Activated T-helper 1 cell treated with anti-CD3 and anti-CD28 coated beads, Interleukin-12 subunit alpha, Interleukin-12 subunit beta, Interleukin-2, Interleukin-4 antibody, amounts not matched to agents 30 ng/mL and 10 ng/mL and 1 ng/mL, durations not matched to agents 14 hours and 24 hours and 36 hours (primary cell): Measurements from ENCODE around the gene MUC20. TPM values are rescaled to one million over a fixed set of nuclear protein-coding genes. Genes with fewer than 3 reads are reported as not detected.
"Not testable (repeated sequence)": the region's sequence is repeated elsewhere in the genome, so short reads cannot be mapped to it uniquely, and the experiment has no call there.

Experiments used
- DNase-seq: peaks from one replicate; pipeline ENCODE4 v3.0.0; 2021; ENCODE audit warnings: low spot score
- H3K27ac Mint-ChIP-seq: one replicate; pipeline ENCODE4 v1.8.0; 2021; ENCODE audit warnings: mild to moderate bottlenecking, mixed read lengths
- H3K27me3 Mint-ChIP-seq: one replicate; pipeline ENCODE4 v1.8.0; 2022; ENCODE audit warnings: mild to moderate bottlenecking, moderate library complexity, mixed read lengths; ENCODE audit not compliant: insufficient read depth
- H3K36me3 Mint-ChIP-seq: one replicate; pipeline ENCODE4 v1.8.0; 2021; ENCODE audit warnings: low read depth, mixed read lengths
- H3K4me1 Mint-ChIP-seq: one replicate; pipeline ENCODE4 v1.8.0; 2021; ENCODE audit warnings: low read depth, mixed read lengths
- H3K4me3 Mint-ChIP-seq: one replicate; pipeline ENCODE4 v1.8.0; 2021; ENCODE audit warnings: mild to moderate bottlenecking, moderate library complexity, mixed read lengths
- H3K9me3 Mint-ChIP-seq: one replicate; pipeline ENCODE4 v1.8.0; 2021; ENCODE audit warnings: mixed read lengths
- intact Hi-C: fragments of 100-400 bp; cut with micrococcal nuclease; formaldehyde crosslinking; loops from one replicate; pipeline ENCODE4 v1.15.1; 2024
- total RNA-seq: library from RNA; stranded (reverse); gene quantifications from 2 replicates; pipeline ENCODE4 v1.2.3, GENCODE V29; 2022

Gene MUC20
- total RNA-seq, 1 donor from 2014 or later, result 5.0 TPM

DNA sequence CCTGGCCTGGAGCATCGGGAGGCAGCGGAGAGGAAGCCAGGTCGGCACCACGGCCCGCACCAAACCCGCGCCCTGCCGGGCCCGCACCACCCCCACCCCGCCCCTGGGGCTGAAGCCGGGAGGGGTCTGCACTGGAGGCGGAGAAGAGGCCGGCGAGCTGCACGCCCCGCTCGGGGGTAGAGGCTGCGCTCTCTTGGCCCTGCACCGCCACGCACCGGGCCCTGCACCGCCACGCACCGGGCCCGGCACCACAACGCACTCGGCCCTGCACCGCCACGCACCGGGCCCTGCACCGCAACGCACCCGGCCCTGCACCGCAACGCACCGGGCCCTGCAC, 41.4 kb downstream of the MUC20 start:
- H3K4me3 Mint-ChIP-seq, result no peak overlapping the region
- no peak overlapping the region for H3K27ac Mint-ChIP-seq
- peaks cover 22% of the 10 kb centered on the region for H3K27me3 Mint-ChIP-seq
- no peaks in the 10 kb centered on the region for H3K9me3 Mint-ChIP-seq
- intact Hi-C loops, result no loop called here
- H3K4me1 Mint-ChIP-seq, result peaks cover 5% of the 10 kb centered on the region
- peaks cover 1% of the 10 kb centered on the region for H3K36me3 Mint-ChIP-seq
- DNase-seq, result no peak

DNA sequence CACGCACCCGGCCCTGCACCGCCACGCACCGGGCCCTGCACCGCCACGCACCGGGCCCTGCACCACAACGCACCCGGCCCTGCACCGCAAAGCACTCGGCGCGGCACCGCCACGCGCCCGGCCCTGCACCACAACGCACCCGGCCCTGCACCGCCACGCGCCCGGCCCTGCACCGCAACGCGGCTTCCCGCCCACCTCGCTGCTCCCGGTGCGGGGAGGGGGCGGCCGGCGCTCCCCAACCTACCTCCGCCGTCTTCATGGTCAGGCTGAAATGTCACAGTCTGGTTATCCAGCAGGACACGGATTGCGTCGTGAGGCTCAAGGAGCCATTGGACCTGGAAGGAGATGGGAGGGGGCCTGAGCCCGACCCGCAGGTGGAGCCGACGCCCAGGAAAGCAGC, 41.8 kb downstream of the MUC20 start:
- Mint-ChIP-seq H3K27me3 (peaks cover 21% of the 10 kb centered on the region), H3K4me3 (no peak overlapping the region), H3K4me1 (peaks cover 4% of the 10 kb centered on the region), H3K36me3 (peaks cover 1% of the 10 kb centered on the region), H3K9me3 (no peaks in the 10 kb centered on the region), H3K27ac (no peak overlapping the region)
- DNase-seq, result no peak
- intact Hi-C loops, result no loop called here

DNA sequence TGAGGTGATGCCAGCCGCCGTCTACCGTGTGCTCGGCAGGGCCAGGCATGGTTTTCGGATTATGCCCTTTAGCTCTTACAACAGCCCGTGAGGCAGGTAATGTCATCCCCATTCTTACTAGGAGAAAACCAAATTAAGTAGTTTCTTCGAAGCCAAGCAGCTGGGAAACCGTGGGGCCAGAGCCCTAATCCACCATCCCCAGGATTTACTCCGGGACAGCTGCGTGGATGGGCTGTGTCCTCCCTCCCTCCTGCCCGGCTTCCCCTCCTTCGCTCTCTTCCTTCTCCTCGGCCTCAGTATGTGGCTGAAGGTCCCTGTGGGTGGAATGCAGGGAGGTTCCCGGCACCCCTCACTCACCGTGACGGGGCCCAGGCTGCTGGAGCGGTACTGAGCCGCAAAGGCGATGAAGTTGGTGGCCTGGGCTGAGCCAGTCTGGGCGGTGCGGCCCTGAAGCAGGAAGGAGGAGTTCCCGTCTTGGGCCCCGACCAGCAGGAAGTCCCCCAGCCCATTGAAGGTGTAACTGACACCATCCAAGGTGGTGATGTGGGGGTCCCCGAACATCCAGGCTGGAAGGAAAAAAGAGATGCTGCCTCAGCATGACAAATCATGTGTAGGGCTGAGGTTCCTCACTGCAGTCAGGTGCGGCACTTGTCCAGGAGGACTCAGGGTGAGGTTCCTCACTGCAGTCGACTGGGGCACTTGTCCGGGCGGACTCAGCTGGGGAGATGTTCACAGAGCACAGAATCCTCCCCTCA, 42.5 kb downstream of the MUC20 start:
- Mint-ChIP-seq H3K27ac (no peak overlapping the region), H3K36me3 (peaks cover 1% of the 10 kb centered on the region), H3K4me3 (no peak overlapping the region), H3K4me1 (no peaks in the 10 kb centered on the region), H3K9me3 (no peaks in the 10 kb centered on the region), H3K27me3 (peaks cover 17% of the 10 kb centered on the region)
- no peak for DNase-seq
- intact Hi-C loops, result no loop called here

DNA sequence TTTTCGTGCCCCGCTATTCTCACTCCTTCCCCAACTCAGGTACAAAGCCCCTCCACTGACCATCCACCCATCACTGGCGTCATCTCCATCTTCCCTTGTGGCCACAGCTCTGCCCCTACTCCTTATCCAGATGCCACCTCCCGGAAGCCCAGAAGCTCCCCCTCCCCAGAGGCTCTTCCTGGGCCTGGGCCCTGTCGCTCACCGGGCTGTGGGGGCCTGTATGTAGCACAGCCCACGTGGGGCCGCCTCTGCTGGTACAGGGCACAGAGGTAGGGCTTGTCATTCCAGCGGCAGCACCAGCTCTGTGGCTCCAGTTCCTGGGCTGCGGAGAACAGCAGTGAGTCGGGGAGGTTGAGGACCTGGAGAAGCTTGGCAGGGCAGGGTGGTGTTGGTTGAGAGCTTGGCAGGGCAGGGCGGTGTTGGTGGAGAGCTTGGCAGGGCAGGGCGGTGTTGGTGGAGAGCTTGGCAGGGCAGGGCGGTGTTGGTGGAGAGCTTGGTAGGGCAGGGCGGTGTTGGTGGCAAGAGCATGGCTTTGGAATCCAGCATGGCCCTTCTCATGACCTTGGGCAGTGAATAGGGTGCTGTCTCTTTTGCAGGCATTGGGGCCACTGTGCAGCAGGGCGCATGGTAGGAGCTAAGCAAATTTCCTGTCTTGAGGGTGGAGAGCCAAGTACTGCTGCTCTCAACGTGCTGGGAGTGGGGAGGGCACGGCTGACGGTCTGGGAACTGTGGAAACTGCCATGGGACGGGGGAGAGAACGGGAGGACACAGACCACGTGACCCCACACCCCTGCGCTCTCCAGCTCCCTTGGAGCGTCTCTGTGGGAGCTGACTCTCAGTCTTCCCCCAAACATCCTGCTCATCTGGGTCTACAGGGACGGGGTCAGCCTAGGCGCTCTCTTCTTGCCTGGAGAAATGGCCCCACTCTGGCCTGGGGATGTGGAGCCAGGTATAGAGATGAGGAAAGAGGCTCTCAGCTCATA, 43.4 kb downstream of the MUC20 start:
- intact Hi-C loops, result no loop called here
- DNase-seq, result no peak
- H3K9me3 Mint-ChIP-seq, result no peaks in the 10 kb centered on the region
- peaks cover 10% of the 10 kb centered on the region for H3K27me3 Mint-ChIP-seq
- H3K36me3 Mint-ChIP-seq, result peaks cover 1% of the 10 kb centered on the region
- H3K27ac Mint-ChIP-seq, result no peak overlapping the region
- H3K4me3 Mint-ChIP-seq, result no peak overlapping the region
- H3K4me1 Mint-ChIP-seq, result no peaks in the 10 kb centered on the region

DNA sequence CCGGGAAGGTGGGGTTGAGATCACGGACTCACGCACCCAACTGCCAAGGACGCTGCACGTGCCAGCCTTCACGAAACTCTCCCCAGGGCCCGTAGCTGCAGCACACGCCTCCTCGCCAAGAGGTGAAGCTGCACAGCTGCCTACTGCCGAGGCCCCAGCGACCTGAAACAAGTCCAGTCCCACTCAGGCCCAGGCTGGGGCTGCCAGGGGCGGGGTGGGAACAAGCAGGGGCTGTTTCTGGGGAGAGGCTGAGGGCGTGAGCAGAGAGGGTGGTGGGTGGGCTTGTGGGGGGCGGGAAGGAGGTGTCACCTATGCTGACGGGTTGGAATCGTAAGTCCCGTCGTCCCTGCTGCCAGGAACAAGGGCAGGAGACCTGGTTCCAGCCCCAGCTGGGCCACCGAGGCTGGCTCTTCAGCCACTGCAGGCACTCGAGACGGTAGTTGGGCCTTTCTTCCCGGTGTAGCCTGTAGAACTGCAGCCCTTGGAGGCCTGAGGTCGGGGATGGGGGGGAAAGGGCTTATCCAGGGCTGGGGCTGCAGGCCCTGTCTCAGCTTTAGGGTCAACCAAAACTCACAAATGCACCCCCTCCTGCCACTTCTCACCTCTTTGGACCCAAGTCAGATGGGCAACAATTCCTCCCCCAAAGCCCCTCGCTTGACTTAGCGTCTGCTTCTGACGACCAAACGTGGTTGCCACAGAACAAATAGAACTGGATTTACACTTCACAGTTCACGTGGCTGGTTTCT, 44.4 kb downstream of the MUC20 start:
- intact Hi-C loops, result no loop called here
- Mint-ChIP-seq H3K36me3 (peaks cover 1% of the 10 kb centered on the region), H3K4me3 (no peak overlapping the region), H3K27me3 (peaks cover 7% of the 10 kb centered on the region), H3K4me1 (no peaks in the 10 kb centered on the region), H3K9me3 (no peaks in the 10 kb centered on the region), H3K27ac (no peak overlapping the region)
- DNase-seq, result no peak

DNA sequence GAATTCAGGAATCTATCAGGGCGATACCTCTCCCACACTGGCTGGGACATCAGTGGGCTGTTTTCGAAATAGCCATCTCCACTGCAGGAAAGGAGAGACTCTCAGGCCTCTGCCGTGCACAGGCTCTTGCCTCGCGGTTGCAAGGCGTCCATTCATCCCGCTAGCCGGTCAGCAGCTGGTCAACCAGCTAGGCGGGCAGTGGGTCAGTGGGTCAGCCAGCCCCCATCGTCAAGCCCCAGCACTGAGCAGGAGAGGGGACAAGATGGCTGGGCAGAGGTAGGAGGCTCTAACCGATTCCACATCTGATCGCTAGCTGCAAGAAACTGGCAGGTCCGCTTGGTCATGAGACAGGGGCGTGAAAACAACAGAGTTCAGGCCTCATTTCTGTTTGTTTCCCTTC, 45.9 kb downstream of the MUC20 start:
- no peak overlapping the region for H3K27ac Mint-ChIP-seq
- DNase-seq, result no peak
- no peaks in the 10 kb centered on the region for H3K4me1 Mint-ChIP-seq
- peaks cover 1% of the 10 kb centered on the region for H3K27me3 Mint-ChIP-seq
- no peaks in the 10 kb centered on the region for H3K9me3 Mint-ChIP-seq
- intact Hi-C loops, result no loop called here
- H3K4me3 Mint-ChIP-seq, result no peak overlapping the region
- peaks cover 1% of the 10 kb centered on the region for H3K36me3 Mint-ChIP-seq

DNA sequence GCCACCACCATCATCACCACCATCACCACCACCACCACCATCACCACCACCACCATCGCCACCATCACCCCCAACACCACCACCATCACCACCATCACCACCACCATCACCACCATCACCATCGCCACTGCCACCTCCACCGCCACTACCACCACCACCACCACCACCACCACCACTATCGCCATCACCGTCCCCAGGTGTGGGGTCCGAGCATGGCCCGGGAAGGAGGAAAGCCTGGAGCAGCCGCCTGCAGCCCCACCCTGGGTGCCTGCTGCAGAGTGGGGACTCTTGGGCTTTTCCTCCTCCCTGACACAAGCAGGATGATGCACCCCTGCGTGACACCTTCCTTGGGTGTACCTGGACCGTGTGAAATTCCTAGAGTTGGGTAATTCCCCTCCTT, 47.0 kb downstream of the MUC20 start:
- DNase-seq, result no peak
- Mint-ChIP-seq H3K4me3 (no peak overlapping the region), H3K27ac (no peak overlapping the region), H3K36me3 (peaks cover 1% of the 10 kb centered on the region), H3K27me3 (peaks cover 1% of the 10 kb centered on the region), H3K4me1 (no peaks in the 10 kb centered on the region), H3K9me3 (no peaks in the 10 kb centered on the region)
- intact Hi-C loops, result no loop called here

DNA sequence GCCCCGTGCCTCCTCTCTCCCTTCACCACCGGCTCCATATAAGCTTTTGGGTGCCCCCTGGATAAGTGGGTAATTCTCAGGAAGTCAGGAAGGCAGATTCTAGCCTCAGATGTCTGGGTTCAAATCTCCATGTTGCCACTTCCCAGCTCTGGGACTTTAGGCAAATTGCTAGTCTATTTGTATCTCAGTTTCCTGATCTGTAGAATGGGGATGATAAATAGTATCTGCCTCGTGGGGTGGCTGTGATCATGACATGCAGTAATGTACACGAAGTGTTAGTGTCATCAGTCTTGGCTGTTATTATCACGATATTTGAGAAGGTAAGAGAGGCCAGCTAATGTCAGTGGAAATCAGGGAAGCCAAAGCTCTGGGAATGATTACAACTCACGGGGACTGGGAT, 47.6 kb downstream of the MUC20 start:
- Mint-ChIP-seq H3K4me1 (no peaks in the 10 kb centered on the region), H3K27ac (no peak overlapping the region), H3K9me3 (no peaks in the 10 kb centered on the region), H3K36me3 (no peaks in the 10 kb centered on the region), H3K27me3 (peaks cover 1% of the 10 kb centered on the region), H3K4me3 (no peak overlapping the region)
- intact Hi-C loops, result no loop called here
- DNase-seq, result no peak

DNA sequence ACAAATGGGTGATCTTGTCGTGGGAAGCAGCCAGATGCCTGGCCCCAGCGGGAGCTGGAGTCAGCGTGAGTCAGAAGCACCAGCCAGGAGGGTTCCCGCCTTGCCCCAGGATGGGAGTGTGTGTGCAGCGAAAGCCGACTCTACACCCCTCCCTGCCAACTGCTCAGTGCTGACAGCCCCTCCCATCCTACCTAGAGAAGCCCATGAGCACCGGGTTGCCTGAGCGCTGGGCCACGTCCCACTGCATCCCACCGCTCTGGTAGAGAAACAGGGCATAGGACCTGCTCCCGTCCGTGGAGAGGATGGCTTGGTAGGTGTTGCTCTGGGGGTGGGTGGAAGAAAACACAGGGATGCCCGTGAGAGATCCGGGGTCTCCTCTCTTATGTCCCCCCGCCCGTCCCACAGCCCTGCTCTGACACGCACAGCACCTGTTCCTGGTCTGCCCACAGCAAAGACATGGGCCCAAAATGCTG, 48.1 kb downstream of the MUC20 start:
- no peaks in the 10 kb centered on the region for H3K9me3 Mint-ChIP-seq
- intact Hi-C loops, result no loop called here
- no peaks in the 10 kb centered on the region for H3K4me1 Mint-ChIP-seq
- H3K36me3 Mint-ChIP-seq, result no peaks in the 10 kb centered on the region
- peaks cover 1% of the 10 kb centered on the region for H3K27me3 Mint-ChIP-seq
- DNase-seq, result no peak
- no peak overlapping the region for H3K27ac Mint-ChIP-seq
- H3K4me3 Mint-ChIP-seq, result no peak overlapping the region

DNA sequence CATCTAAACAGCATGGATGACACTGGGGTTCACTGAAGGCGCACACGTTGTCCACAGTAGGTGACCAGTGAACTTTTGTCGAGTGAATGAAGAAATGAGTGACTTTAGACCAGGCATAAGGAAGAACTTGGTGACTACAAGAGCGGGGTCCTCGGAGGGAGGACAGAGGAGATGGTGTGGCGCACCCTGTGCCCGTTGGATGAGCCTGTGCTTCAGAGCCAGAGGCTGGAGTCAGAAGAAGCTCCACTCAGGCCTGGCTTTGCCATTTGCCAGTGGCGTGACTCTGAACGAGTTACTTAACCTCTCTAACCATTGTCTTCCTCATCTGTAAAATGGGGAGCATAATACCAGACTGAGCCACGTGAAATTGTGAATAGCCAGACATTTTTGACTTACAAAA, 48.8 kb downstream of the MUC20 start:
- no peak for DNase-seq
- Mint-ChIP-seq H3K27ac (no peak overlapping the region), H3K27me3 (peaks cover under 1% of the 10 kb centered on the region), H3K4me3 (no peak overlapping the region), H3K36me3 (no peaks in the 10 kb centered on the region), H3K9me3 (no peaks in the 10 kb centered on the region), H3K4me1 (no peaks in the 10 kb centered on the region)
- intact Hi-C loops, result no loop called here

DNA sequence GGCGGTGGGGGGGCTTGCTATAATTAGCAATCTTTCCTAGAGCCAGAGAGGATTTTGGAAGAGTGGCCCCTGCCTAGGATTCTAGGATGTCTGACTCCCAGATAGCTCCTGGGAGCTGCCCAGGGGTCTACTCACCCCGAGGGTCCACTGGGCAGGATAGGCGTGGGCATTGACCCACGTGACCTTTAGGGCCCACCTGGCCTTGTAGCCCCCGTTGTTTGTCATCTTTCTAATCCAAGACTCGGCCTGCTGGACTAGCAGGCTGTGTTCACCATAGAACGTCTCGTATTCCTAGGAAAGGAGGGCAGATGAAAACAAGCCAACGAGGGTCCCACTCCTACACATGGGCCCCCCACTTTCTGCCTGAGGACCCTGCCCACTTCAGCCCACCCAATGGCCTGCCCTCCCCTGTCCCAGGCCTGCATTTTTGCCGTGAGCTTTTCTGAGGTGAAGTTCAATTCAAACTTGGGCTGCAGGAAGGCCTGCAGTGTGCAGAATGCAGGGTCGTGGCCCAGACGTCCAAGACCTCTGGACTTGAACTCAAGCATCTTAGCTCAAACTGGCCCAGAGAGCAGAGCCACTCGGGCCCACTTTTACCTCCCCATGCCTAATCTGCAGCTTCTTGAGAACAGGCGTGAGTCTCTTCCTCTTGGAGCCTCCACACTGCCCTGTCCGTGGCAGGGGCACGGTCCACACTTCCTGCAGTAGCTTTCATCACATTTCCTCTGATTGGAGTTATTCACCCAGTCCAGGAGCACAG, 49.5 kb downstream of the MUC20 start:
- H3K9me3 Mint-ChIP-seq, result no peaks in the 10 kb centered on the region
- no peak overlapping the region for H3K27ac Mint-ChIP-seq
- DNase-seq, result no peak
- no peaks in the 10 kb centered on the region for H3K4me1 Mint-ChIP-seq
- intact Hi-C loops, result no loop called here
- H3K36me3 Mint-ChIP-seq, result no peaks in the 10 kb centered on the region
- no peak overlapping the region for H3K4me3 Mint-ChIP-seq
- no peaks in the 10 kb centered on the region for H3K27me3 Mint-ChIP-seq

DNA sequence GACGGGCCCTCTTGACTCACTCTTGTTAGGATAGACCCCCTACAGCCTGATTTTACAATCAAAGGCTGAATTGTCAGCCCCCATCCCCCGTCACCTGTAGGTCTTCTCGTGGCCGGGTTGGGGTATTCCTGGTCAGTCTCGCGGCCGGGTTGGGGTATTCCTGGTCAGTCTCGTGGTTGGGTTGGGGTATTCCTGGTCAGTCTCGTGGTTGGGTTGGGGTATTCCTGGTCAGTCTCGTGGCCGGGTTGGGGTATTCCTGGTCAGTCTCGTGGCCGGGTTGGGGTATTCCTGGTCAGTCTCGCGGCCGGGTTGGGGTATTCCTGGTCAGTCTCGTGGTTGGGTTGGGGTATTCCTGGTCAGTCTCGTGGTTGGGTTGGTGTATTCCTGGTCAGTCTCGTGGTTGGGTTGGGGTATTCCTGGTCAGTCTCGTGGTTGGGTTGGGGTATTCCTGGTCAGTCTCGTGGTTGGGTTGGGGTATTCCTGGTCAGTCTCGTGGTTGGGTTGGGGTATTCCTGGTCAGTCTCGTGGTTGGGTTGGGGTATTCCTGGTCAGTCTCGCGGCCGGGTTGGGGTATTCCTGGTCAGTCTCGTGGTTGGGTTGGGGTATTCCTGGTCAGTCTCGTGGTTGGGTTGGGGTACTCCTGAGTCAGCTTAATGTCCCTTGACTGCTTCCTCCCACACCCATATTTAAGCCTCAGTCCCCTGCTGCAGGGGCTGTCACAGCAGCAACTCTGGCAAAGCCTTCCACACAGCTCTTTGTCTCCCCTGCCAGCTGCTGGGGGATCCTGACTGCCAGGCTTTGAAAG, 50.3 kb downstream of the MUC20 start:
- H3K4me1 Mint-ChIP-seq, intact Hi-C loops, H3K36me3 Mint-ChIP-seq, DNase-seq, H3K4me3 Mint-ChIP-seq, H3K9me3 Mint-ChIP-seq, H3K27me3 Mint-ChIP-seq: not testable (repeated sequence)
- H3K27ac Mint-ChIP-seq, result peak overlapping the region; percentile 58
